ENCODE results near the gene NRXN3. TPM values are rescaled to one million over a fixed set of nuclear protein-coding genes. Genes with fewer than 3 reads are reported as not detected.

The NRXN3 gene
- total and polyA plus RNA-seq, 2 experiments from 2014 or later, result 0.69 to 1.5 TPM

DNA sequence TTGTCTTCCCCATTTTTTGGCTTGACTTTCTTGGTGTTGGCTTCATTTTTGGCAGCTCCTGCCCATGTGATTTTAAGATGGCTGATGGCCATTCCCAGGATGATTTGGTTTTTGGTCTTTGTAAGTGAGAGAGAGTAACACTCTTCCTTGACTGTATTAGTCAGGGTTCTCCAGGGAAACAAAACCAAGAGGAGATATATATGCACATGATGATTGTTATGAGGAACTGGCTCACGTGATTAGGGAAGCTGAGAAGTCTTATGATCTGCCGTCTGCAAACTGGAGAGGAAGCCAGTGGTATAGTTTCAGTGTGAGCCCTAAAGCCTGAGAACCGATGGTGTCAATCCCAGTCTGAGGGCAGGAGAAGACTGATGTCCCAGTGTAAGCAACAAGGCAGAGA, 146.6 kb downstream of the NRXN3 start:
- Histone ChIP-seq H3K36me3 (no peaks in the 10 kb centered on the region), H3K27ac (no peak overlapping the region), H3K4me3 (no peak overlapping the region), H3K27me3 (no peaks in the 10 kb centered on the region), H3K4me1 (ENCODE audit: low read depth) (no peaks in the 10 kb centered on the region), H3K9me3 (ENCODE audit: low read depth) (no peaks in the 10 kb centered on the region)
- TF ChIP-seq, protein P1, sequence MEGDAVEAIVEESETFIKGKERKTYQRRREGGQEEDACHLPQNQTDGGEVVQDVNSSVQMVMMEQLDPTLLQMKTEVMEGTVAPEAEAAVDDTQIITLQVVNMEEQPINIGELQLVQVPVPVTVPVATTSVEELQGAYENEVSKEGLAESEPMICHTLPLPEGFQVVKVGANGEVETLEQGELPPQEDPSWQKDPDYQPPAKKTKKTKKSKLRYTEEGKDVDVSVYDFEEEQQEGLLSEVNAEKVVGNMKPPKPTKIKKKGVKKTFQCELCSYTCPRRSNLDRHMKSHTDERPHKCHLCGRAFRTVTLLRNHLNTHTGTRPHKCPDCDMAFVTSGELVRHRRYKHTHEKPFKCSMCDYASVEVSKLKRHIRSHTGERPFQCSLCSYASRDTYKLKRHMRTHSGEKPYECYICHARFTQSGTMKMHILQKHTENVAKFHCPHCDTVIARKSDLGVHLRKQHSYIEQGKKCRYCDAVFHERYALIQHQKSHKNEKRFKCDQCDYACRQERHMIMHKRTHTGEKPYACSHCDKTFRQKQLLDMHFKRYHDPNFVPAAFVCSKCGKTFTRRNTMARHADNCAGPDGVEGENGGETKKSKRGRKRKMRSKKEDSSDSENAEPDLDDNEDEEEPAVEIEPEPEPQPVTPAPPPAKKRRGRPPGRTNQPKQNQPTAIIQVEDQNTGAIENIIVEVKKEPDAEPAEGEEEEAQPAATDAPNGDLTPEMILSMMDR (IDR thresholded peaks at IDR 0.05; ENCODE audit: low read depth, low read length), result no peak
- no peak for DNase-seq (ENCODE audit: low read depth in 1 of 2, low spot score in 1 of 2)

DNA sequence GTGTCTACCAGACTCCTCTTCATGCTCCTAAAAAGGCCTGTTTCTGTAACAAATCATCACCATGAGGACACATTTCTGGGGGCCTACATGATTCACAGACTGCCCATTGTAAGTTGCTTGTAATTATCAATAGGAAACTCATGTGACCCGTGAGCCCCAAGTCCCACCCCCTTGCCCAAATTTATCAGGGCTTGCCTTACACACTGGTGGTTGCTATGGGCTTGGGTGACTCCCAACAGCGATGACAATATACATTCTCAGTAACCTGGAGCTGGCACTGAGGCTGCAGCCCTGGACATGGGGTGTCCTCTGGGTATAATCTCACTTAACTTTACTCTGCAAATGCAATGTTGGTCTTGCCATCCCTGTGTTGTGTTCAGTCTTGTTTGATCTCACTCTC, 149.2 kb downstream of the NRXN3 start:
- Histone ChIP-seq H3K9me3 (ENCODE audit: low read depth) (no peaks in the 10 kb centered on the region), H3K4me3 (no peak overlapping the region), H3K4me1 (ENCODE audit: low read depth) (no peaks in the 10 kb centered on the region), H3K27me3 (peaks cover 3% of the 10 kb centered on the region), H3K27ac (no peak overlapping the region), H3K36me3 (no peaks in the 10 kb centered on the region)
- DNase-seq (ENCODE audit: low read depth in 1 of 2, low spot score in 1 of 2), result no peak
- TF ChIP-seq, protein P1 (IDR thresholded peaks at IDR 0.05; ENCODE audit: low read depth, low read length), result no peak

DNA sequence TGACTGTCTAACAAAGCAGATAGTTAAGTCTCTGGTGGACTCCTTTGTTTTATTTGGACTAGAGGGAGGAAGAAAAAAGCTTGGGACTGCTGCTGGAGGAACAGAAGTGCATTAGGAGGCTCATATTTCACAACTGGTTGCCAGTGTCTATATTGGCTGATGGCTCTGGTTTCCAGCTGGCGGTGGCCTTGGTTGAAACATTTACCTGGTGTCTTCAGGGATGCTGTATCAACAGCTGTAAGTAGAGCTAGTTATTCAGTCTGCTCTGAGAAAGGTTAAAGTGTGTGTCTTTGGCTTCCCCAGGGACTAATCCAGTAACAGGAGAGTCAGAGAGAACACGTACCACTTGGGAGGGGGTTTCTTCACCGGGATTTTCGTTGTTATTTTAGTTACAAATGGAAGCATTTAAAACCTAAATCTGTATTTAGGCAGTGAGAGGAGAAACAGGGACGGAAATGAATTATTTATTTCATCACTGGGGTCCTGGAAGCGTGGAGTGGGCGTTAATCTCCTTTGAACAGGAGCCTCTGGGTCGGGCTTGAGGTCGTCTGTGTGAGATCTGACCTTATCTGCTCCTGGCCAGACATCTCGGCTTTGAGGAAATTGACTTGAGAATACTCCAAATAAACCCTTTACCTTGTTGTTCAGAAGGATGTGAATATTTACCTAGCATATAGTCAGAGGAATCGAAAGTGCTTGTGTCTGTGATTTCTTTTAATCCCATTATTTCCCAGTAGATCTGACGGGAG, 149.9 kb downstream of the NRXN3 start:
- Histone ChIP-seq H3K36me3 (no peaks in the 10 kb centered on the region), H3K27ac (no peak overlapping the region), H3K4me1 (ENCODE audit: low read depth) (no peaks in the 10 kb centered on the region), H3K4me3 (no peak overlapping the region), H3K9me3 (ENCODE audit: low read depth) (no peaks in the 10 kb centered on the region), H3K27me3 (peaks cover 3% of the 10 kb centered on the region)
- TF ChIP-seq, protein P1 (IDR thresholded peaks at IDR 0.05; ENCODE audit: low read depth, low read length), result no peak
- DNase-seq (ENCODE audit: low read depth in 1 of 2, low spot score in 1 of 2), result peak in 1 of 2 donors; percentile 2

DNA sequence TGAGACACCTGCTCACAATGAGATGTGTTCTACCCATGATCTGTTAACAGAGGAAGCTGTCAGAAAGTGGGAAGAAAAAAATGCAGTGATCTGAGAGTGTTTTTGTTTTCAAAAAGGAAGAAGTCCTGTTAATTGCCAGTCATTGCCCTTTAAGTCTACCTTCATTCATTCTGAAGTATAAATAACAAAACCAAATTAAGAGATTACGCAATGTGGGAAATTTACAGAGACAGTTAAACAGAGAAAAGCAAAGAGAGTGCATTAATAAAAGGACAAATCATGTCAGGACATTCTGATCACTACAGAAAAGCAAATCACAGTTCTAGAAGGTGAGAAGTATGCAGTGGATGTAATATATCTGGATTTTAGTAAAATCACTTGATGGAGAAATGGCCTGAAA, 154.2 kb downstream of the NRXN3 start:
- Histone ChIP-seq H3K36me3 (no peaks in the 10 kb centered on the region), H3K27ac (no peak overlapping the region), H3K4me1 (ENCODE audit: low read depth) (no peaks in the 10 kb centered on the region), H3K9me3 (ENCODE audit: low read depth) (no peaks in the 10 kb centered on the region), H3K27me3 (peaks cover 3% of the 10 kb centered on the region), H3K4me3 (no peak overlapping the region)
- no peak for DNase-seq (ENCODE audit: low read depth in 1 of 2, low spot score in 1 of 2)
- TF ChIP-seq, protein P1 (IDR thresholded peaks at IDR 0.05; ENCODE audit: low read depth, low read length), result no peak

DNA sequence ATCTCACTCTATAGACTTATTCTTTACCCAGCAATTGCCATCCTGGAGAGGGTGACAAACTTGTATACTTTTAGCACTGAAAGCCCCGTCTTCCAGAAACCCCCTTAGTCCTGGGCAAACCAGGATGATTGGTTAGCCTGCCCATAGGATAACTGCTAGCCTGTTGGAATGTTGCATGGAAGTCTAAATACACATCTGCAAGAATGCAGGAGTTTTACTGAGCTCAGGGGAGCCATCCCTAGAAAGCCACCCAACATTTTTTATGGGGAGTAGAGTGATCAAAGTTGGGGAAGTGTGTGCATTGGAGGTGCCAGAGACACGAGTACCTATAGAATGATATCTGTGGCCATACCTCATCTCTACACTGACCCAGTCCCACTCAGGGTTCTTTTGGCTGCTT, 155.7 kb downstream of the NRXN3 start:
- Histone ChIP-seq H3K36me3 (no peaks in the 10 kb centered on the region), H3K9me3 (ENCODE audit: low read depth) (no peaks in the 10 kb centered on the region), H3K27me3 (peaks cover 3% of the 10 kb centered on the region), H3K4me3 (no peak overlapping the region), H3K27ac (no peak overlapping the region), H3K4me1 (ENCODE audit: low read depth) (no peaks in the 10 kb centered on the region)
- DNase-seq (ENCODE audit: low read depth in 1 of 2, low spot score in 1 of 2), result no peak
- TF ChIP-seq, protein P1 (IDR thresholded peaks at IDR 0.05; ENCODE audit: low read depth, low read length), result no peak

Data from cardiac muscle cell (in vitro differentiated cells and primary cell).